Central memory CD4-positive, alpha-beta T cell (primary cell): ENCODE results near the gene IL6R.
"Not testable (repeated sequence)": the region's sequence is repeated elsewhere in the genome, so short reads cannot be mapped to it uniquely, and the experiment has no call there.

ENCODE experiments used
- DNase-seq: peaks from one replicate; pipeline ENCODE4 v3.0.0; 2022

The IL6R gene

GRCh38 chr1:154407198-154408091 is 2.3 kb downstream of the IL6R start:
- peak; percentile 46 for DNase-seq

- no peak for DNase-seq
Measured at GRCh38 chr1:154408174-154408777, 3.1 kb downstream of the IL6R start.

DNA sequence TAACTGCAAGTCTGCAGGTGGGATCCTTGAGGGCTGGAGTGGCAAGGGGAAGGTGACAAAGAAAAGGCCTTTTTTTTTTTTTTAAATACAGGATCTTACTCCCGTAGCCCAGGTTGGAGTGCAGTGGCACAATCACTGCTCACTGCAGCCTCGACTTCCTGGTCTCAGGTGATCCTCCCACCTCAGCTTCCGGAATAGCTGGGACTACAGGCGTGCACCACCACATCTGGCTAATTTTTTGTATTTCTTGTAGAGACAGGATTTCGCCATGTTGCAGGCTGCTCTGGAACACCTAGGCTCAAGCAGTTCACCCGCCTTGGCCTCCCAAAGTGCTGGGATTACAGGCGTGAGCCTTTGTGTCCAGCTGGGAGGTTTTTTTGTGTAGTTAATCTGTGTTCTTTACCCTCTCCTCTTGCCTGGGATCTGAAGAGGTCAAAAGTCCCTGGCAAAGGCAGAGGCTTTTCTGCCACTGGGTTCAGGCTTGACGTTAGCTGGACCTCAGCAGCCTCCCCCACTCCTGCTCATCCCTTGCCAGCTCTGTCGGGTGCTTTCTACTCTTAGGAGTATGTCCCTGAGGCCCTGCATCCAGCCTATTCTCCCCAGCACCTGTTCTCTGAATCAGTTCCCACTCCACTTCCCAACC is 5.2 kb downstream of the IL6R start:
- peak; percentile 58 for DNase-seq

DNA sequence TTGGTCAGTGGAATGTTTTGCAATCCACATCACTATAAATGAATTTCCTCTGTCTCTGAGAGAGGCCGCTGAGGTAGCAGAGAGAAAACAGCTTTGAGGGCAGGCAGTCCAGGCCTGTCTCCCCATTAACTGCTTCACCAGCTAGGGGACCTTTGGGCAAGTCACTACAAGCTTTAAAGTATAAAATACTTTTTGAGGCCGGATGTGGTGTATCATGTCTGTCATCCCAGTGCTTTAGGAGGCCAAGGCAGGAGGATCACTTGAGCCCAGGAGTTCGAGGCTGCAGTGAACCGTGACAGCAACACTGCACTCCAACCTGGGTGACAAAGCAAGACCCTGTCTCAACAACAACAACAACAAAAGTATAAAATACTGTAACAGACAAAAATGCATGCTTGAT is 6.4 kb downstream of the IL6R start:
- no peak for DNase-seq

- no peak for DNase-seq
Measured at GRCh38 chr1:154413177-154413783, 8.1 kb downstream of the IL6R start.

GRCh38 chr1:154414606-154415005 is 9.5 kb downstream of the IL6R start:
- no peak for DNase-seq

DNA sequence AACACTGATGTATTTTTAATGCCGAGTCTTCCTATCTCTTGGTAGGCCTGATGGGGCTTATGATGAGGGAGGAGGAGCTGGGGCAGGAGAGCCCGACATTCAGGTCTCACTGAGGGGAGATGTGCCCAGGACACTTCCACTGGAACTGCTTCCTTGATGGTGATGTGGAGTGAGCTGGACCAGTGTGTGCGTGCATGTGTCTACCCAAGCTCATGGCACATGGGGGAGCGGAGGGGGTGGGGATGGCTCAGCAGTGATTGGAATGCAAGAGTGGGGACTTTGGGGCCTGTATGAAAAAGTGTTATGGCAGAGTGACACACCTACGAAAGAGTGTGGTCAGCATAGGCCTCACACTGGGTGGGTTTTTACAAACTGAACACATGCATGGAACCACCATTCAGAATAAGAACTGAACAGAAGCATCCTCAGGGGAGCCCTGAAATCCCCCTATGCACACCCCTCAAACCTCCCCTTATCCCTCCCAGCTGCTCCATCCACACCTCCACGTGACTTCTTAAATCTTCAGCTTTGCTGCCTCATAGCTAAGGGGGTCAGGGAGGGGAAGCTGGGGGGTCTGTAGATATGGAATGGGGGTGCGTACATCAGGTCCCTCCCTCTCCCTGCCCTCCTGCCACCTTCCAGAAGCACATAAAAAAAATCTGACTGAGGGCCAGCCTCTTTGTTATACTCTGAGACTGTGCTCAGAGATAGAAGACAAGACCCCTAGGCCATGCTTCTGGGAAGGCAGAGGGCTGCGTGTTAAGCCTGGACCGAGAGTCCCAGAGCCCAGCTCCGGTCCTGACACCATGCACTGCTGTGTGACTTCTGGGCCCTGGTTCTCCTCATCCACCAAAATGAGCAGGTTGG is 11.6 kb downstream of the IL6R start:
- no peak for DNase-seq

GRCh38 chr1:154417338-154417608 is 12.1 kb downstream of the IL6R start:
- DNase-seq, result no peak

DNA sequence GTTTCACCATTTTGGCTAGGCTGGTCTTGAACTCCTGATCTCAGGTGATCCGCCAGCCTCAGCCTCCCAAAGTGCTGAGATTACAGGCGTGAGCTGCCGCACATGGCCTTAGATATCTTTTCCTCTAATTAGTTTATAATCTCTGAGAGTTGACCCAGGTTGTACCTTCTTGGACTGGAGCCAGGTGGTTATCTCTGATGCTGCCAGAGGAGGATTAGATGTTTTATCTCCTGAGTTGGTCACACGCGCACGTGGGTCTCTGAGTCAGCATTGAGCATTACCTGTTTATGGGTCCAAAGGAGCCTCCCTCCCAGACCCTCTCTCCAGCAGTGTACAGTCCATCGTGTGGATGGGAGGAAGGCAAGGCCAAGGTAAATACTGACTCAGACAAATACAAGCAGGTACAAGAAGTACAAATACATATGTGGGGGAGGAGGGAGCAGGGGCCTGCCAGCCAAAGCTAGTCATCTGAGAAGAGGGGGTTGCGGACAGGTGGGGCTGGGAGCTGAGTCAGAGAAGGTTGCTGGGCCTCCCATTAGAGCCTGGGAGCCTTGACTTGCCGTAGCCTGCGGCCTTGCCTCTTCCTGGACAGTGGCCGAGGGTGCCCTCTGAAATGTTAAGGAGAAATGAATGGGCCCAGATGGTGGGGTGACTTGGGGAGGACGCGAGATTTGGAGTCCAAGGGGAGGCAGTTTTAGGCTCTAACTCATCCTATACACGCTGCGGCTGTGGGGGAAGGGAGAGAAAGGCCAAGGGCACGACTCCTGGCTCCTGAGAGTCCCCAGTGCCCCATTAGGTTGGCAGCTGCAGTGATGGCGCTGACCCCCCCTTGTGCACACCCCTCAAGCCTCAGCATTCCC is 13.1 kb downstream of the IL6R start:
- DNase-seq, result peak; percentile 21

DNA sequence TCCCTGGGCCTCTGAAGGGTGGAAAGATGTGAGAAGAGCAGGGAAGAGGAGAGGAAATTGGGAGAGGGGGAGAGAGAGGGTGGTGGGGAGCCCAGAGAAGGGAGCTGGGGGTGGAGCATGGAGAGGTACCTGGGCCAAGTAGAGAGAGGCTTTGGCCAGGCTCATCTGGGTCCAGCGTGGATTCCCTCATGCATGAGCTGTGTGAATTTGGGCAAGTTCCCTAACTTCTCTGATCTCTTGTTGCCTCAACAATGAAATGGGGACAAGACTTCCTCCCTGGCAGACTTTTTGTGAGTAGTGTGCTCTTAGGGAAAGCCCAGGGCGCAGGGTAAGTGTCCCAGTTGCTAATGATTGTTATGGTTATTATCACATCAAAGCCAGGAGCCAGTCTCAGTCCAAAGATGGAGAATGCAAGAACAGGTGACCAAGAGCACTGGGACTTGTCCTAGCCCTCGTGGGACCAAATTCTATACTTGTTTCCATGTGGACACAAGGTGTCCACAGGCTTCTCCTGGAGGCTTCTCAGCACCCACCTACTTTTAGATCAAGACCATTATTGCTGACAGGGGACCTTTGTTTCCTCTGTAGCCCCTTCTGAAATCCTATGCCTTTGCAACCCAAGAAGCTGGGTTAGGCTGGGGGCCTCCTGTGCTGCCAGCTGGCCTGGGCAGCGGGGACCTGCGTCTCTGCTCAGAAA is 13.9 kb downstream of the IL6R start:
- no peak for DNase-seq

- peak; percentile 39 for DNase-seq
Measured at GRCh38 chr1:154419620-154420571, 14.8 kb downstream of the IL6R start.

DNA sequence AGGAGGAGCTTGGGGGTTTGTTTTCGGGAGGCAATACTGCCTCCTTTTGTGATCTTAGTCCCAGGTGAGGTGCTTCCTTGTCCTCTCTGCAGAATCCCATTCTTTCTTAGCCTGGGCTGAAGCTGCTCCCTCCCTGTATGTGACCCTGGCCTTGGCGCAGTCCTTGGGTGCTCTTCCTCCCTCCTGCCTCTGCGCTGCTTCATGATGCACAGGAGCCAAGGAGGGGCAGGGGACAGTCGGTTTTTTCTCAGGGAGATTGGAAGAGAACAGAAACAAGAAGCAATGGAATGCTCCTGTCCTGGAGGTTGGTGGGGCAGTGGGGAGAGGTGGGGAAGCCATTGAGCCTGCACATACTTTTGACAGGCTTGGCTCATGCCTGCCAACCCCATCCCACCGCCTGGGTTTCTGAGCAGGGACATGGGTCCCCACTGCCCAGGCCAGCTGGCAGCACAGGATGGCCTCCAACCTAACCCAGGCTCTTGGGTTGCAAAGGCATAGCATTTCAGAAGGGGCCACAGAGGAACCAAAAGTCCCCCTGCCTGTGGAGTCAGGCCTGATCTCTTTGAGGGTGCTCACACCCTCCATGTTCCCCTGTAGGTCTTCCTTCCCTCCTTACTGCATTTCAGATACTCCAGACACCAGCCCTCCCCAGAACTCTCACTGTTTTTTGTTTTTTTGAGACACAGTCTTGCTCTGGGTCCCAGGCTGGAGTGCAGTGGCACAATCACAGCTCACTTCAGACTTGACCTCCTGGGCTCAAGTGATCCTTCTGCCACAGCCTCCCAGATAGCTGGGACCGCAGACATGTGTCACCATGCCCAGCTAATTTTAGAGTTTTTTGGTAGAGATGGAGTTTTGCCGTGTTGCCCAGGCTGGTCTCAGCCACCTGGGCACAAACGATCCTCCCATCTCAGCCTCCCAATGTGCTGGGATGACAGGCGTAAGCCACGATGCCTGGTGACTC is 16.1 kb downstream of the IL6R start:
- no peak for DNase-seq

DNA sequence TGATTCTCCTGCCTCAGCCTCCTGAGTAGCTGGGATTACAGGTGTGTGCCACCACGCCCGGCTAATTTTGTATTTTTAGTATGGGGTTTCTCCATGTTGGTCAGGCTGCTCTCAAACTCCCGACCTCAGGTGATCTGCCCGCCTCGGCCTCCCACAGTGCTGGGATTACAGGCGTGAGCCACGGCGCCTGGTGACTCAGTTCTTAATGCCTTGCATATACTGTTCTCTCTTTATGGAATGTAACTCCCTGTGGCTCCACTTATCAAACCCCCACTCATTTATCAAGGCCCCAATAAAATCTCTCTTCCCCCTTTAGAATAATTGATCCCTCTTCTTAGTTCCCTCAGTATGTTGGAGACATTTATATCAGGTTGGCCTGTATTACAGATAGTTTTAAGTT is 16.9 kb downstream of the IL6R start:
- DNase-seq, result not testable (repeated sequence)

- DNase-seq, result no peak
Measured at GRCh38 chr1:154422521-154422920, 17.4 kb downstream of the IL6R start.

- DNase-seq, result no peak
Measured at GRCh38 chr1:154423304-154423987, 18.3 kb downstream of the IL6R start.

GRCh38 chr1:154423988-154424326 is 18.8 kb downstream of the IL6R start:
- no peak for DNase-seq

- DNase-seq, result no peak
Measured at GRCh38 chr1:154425172-154425571, 20.0 kb downstream of the IL6R start.
